Naive B cell (primary cell): ENCODE results near the gene GAS6. TPM values are rescaled to one million over a fixed set of nuclear protein-coding genes. Genes with fewer than 3 reads are reported as not detected.

Experiments used
- polyA plus RNA-seq, 6 donors: library from polyadenylated mRNA; unstranded; fragments of 300-500 nt; fragmentation: Illumina TruSeq; gene quantifications; one replicate each; pipeline ENCODE4 v1.2.3, GENCODE V29; 2021; ENCODE audit warnings: low read depth in 6 of 6

GAS6 gene
- polyA plus RNA-seq, 6 donors from 2014 or later = 0.20 to 0.70 (median 0.40) TPM; not detected in 1

Other genes starting within 250 kb of the GAS6 start
- gene ATP4B, start 205.9 kb downstream of the GAS6 start, polyA plus RNA-seq = not detected
- gene GRK1, start 196.9 kb downstream of the GAS6 start, polyA plus RNA-seq = not detected
- 1 to 10 TPM in 1 of 6 donors, under 1 TPM in 5; 0.05 to 1.5 (median 0.65) TPM for gene TMEM255B, start 104.8 kb downstream of the GAS6 start, polyA plus RNA-seq
- under 1 TPM in 4 of 6 donors, not detected in 2; 0.19 to 0.52 (median 0.36) TPM for gene C13orf46, start 110.0 kb upstream of the GAS6 start, polyA plus RNA-seq